Muscle layer of duodenum (tissue), 2 donors: ENCODE measurements around the gene ELF1.

ENCODE experiments used
- H3K27ac ChIP-seq: one replicate; pipeline ENCODE4 v1.7.0; 2013; ENCODE audit warnings: mild to moderate bottlenecking, low read length
- H3K27me3 ChIP-seq: one replicate; pipeline ENCODE4 v1.7.0; 2013; ENCODE audit warnings: low read depth, mild to moderate bottlenecking, control low read depth, low read length
- H3K36me3 ChIP-seq, 2 donors: one replicate each; pipeline ENCODE4 v1.7.0; 2013; ENCODE audit warnings: low read length in 2 of 2, control low read depth in 1 of 2, mild to moderate bottlenecking in 1 of 2; ENCODE audit not compliant: insufficient read depth in 2 of 2, control insufficient read depth in 1 of 2
- H3K4me1 ChIP-seq, 2 donors: one replicate each; pipeline ENCODE4 v1.7.0; 2013; ENCODE audit warnings: low read length in 2 of 2, mild to moderate bottlenecking in 2 of 2, control low read depth in 1 of 2, moderate library complexity in 1 of 2; ENCODE audit not compliant: insufficient read depth in 2 of 2, control insufficient read depth in 1 of 2
- H3K4me3 ChIP-seq, 2 donors: one replicate each; pipeline ENCODE4 v1.7.0; 2013; ENCODE audit warnings: low read length in 2 of 2, low read depth in 1 of 2, mild to moderate bottlenecking in 1 of 2
- H3K9me3 ChIP-seq, 2 donors: one replicate each; pipeline ENCODE4 v1.7.0; 2013; ENCODE audit warnings: low read length in 2 of 2, control low read depth in 1 of 2, mild to moderate bottlenecking in 1 of 2; ENCODE audit not compliant: control insufficient read depth in 1 of 2
- donor health status: healthy.

ELF1 gene

DNA sequence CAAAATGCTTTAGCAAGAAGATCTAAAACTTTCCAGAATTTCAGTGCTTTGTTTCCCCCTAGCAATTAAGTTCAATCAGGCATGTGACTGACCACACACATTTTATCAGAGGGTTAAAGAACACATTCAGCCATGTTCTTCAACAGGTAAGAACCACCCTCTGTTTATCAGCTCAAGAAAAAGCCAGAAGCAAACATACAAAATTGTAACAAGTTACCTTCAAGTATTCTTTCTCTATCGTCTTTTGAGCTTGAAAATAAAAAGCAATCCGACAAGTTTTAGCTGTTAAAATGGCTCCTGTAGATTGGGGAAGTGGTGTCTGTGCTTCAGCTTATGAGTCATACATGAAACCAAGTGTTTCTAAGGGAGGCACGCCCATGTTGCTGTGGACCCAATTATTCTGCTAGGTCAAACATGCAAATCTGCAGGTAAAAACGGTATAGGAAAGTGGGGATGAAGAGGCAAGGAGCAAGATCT is at the start of gene ELF1:
ELF1 (minus strand) TSS at position 306 of the 477 bp plus-strand sequence. CDS start 37,262 bp downstream, outside the sequence.
- peak within 1 kb of the TSS; percentile 94 for H3K27ac ChIP-seq
- no peaks in the 10 kb centered on the region for H3K9me3 ChIP-seq
- H3K4me3 ChIP-seq, result peak within 1 kb of the TSS; percentile 16 to 79
- H3K4me1 ChIP-seq, result peaks cover 4 to 25% of the 10 kb centered on the region in 2 donors
- no peaks in the 10 kb centered on the region for H3K36me3 ChIP-seq
- no peaks in the 10 kb centered on the region for H3K27me3 ChIP-seq

- Histone ChIP-seq H3K27ac (peak overlapping the region; percentile 73), H3K36me3 (peaks cover 30 to 64% of the 10 kb centered on the region in 2 donors), H3K4me1 (peaks cover 25 to 34% of the 10 kb centered on the region in 2 donors), H3K4me3 (no peak overlapping the region), H3K27me3 (no peaks in the 10 kb centered on the region), H3K9me3 (no peaks in the 10 kb centered on the region)
These were observed 46.0 kb upstream of the ELF1 start for GRCh38 chr13:41065078-41065477.

DNA sequence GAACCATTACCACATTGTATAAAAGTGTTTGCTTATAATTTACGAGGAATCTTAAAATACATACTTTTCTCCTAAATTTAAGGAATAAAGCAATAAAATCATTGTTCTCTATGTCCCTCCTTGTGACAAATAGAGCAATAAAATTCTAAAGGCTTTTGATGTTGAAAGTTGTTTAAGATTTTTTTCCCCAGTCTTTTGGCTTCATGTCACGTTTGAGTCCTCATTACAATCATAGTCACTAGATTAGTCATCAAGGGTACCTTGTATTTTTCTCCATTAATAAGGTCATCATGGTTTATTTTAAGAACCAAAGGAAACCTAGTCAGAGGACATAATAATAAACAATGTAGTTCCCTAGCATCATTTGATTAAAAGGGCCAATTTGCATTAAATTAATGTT is 45.4 kb upstream of the ELF1 start:
- H3K4me1 ChIP-seq, result peaks cover 25 to 34% of the 10 kb centered on the region in 2 donors
- H3K9me3 ChIP-seq, result no peaks in the 10 kb centered on the region
- no peak overlapping the region for H3K4me3 ChIP-seq
- H3K36me3 ChIP-seq, result peaks cover 26 to 58% of the 10 kb centered on the region in 2 donors
- no peaks in the 10 kb centered on the region for H3K27me3 ChIP-seq
- peak overlapping the region; percentile 73 for H3K27ac ChIP-seq

DNA sequence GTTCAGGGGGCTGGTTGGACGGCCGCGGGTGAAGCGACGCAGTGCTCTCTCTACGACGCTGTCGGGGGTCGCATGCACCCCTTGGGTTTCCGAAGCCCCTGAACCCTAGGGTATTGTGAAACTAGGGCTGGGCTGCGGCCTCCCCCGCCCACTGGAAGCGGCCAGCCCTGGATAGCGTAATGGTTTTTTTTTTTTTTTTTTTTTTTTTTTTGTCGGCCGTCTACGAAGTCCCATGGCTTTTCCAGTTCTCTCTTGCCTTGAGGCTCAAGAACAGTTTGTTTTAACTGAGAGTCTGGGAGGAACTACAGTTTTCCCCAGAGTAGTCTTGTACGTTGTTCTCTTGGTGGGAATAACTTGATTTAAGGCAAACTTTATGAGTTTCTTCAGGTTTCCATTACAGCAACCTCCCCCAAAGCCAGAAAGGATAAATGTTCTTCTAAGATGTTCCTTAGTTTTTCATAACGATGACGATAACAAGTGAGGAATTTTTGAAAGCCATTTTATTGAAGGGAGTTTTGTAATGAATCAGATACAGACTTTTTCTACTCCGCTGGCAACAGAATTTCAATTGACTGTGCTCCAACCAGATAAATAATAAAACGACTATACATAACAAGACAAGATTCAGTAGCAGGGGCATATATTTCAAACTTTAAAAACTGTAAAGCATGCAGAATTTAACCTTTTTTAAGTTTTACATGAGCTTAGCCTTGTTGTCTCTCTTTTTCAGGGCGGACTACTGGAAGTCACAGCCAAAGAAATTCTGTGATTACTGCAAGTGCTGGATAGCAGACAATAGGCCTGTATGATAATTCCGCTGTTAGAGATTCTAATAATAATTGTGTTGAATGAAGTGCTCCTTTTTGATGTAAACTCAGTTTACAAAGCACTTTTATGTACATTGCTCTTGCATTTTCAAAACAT is 43.1 kb upstream of the ELF1 start:
- no peaks in the 10 kb centered on the region for H3K9me3 ChIP-seq
- peak overlapping the region; percentile 71 to 88 for H3K4me3 ChIP-seq
- H3K4me1 ChIP-seq, result peaks cover 29 to 58% of the 10 kb centered on the region in 2 donors
- peak overlapping the region; percentile 99 for H3K27ac ChIP-seq
- peaks cover 9 to 45% of the 10 kb centered on the region in 2 donors for H3K36me3 ChIP-seq
- no peaks in the 10 kb centered on the region for H3K27me3 ChIP-seq

- no peaks in the 10 kb centered on the region for H3K27me3 ChIP-seq
- no peaks in the 10 kb centered on the region for H3K9me3 ChIP-seq
- peaks cover under 1 to 36% of the 10 kb centered on the region in 2 donors for H3K36me3 ChIP-seq
- peaks cover 34 to 66% of the 10 kb centered on the region in 2 donors for H3K4me1 ChIP-seq
- H3K4me3 ChIP-seq, result peak within 1 kb of the TSS; percentile 71 to 88
- H3K27ac ChIP-seq, result peak within 1 kb of the TSS; percentile 99
These were observed 42.2 kb upstream of the ELF1 start, which contains the start of gene WBP4 for GRCh38 chr13:41061075-41061913. WBP4 (plus strand) TSS chr13:41061509; CDS start chr13:41061674, 165 bp downstream.

DNA sequence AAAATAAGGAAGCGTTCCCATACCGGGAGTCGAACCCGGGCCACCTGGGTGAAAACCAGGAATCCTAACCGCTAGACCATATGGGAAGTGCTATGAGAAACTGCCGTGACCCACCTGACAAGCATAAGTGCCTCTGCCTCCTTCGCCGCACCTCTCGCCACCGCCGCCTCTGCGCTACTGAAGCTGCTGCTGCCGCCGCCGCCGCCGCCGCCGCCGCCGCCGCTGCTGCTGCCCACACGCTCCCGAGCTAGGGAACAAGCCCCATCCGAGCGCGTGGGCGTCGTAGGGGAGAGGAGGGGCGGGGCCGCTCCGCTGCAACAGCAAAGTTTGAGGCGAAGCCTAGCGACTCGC is 41.6 kb upstream of the ELF1 start:
- H3K27me3 ChIP-seq, result no peaks in the 10 kb centered on the region
- peaks cover 0 to 33% of the 10 kb centered on the region in 2 donors for H3K36me3 ChIP-seq
- H3K4me3 ChIP-seq, result peak overlapping the region; percentile 71 to 88
- H3K27ac ChIP-seq, result peak overlapping the region; percentile 99
- peaks cover 31 to 65% of the 10 kb centered on the region in 2 donors for H3K4me1 ChIP-seq
- H3K9me3 ChIP-seq, result no peaks in the 10 kb centered on the region

DNA sequence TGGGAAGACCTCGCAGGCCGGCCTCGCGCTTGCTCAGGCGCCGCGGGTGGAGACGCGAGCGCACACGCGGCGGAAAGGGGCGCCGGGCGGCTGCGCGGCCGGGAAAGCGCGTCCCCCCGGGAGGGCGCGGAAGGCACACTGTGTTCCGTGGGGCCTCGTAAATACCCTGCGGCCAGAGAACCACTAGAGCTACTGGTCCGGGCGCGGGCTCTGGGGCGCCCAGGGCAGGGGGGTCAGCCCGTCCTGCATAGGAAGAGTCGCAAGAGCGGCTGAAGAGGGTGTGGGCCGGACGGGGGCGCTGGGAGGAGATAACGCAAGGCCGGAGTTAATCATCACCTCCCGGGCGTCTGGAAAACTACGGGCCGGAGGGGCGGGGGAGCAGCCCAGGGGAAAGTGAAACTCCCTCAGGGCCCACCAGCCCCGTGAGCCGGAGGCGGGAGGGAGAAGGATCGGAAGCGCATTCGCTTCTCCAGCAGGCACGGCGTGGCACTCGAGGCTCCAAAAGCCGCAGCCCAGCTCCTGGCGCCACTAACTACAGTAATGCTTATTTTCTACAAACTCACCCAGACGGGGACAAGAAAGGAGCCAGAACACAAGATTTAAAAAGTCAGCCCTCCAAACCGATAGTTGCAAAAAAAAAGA is 41.1 kb upstream of the ELF1 start:
- peaks cover 28 to 61% of the 10 kb centered on the region in 2 donors for H3K4me1 ChIP-seq
- no peaks in the 10 kb centered on the region for H3K27me3 ChIP-seq
- peak overlapping the region; percentile 99 for H3K27ac ChIP-seq
- no peaks in the 10 kb centered on the region for H3K9me3 ChIP-seq
- peaks cover 0 to 33% of the 10 kb centered on the region in 2 donors for H3K36me3 ChIP-seq
- H3K4me3 ChIP-seq, result peak overlapping the region; percentile 71 to 88

DNA sequence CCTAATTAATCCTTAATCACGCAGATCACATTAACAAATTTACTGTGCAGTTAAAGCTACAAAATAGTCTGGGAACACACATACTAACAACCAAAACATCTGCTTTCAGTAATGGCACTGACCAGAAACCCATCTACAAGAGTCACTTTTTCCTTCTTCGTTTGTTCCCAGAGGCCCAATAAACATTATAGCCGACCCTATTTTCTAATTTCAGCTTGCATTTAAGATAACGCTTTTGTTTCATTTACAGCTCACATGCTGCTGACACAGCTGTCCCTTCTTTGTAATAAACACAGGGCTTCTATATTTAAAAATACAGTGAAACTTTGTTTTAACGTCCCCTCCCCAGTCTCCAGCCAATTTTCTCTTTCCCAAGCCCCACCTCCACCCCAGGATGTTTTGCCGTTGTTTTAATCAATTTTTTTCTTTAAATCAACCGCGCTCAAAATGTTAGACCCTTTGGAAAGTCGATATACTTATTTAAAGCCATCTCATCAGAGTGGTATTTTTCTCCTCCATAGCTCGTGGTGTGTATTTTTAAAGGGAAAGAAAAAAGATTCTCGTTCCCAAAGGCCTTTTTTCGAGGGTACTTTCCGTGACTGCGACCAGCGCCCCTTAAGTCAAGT is 40.5 kb upstream of the ELF1 start:
- peak overlapping the region; percentile 71 to 88 for H3K4me3 ChIP-seq
- peaks cover 34 to 62% of the 10 kb centered on the region in 2 donors for H3K4me1 ChIP-seq
- H3K9me3 ChIP-seq, result no peaks in the 10 kb centered on the region
- peak overlapping the region; percentile 99 for H3K27ac ChIP-seq
- H3K27me3 ChIP-seq, result no peaks in the 10 kb centered on the region
- H3K36me3 ChIP-seq, result peaks cover 0 to 28% of the 10 kb centered on the region in 2 donors

DNA sequence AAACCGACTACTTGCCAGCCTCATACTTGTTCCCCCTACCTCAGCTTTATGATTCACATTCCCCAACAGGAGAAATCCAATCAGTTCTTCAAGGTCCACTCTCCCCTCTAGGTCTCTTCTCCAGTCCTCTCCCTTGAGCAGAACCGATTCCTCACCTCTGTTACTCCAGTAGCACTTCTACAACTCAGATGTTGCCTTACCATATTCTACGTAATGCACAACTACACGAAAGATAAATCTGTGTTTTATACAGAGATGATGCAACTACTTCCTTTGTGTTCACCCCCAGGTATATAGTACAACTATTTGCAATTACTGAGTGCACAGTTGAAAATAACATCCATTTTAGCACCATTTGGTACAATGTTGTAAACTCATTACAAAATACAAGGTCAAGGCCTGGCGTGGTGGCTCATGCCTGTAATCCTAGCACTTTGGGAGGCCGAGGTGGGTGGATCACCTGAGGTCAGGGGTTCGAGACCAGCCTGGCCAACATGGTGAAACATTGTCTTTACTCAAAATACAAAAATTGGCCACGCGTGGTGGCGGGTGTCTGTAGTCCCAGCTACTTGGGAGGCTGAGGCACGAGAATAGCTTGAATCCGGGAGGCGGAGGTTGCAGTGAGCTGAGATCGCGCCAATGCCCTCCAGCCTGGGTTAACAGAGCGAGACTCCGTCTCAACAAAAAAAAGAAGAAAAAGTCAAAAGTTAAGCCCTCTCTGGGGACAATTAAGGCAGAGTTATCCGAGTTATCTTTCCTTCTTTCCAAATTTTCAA is 39.4 kb upstream of the ELF1 start:
- peak overlapping the region; percentile 99 for H3K27ac ChIP-seq
- peak overlapping the region; percentile 71 to 88 for H3K4me3 ChIP-seq
- H3K36me3 ChIP-seq, result peaks cover 0 to 28% of the 10 kb centered on the region in 2 donors
- H3K27me3 ChIP-seq, result no peaks in the 10 kb centered on the region
- peaks cover 25 to 55% of the 10 kb centered on the region in 2 donors for H3K4me1 ChIP-seq
- H3K9me3 ChIP-seq, result no peaks in the 10 kb centered on the region
